Uterus (tissue), 4 donors: Measurements from ENCODE around the gene NOXA1. TPM values are rescaled to one million over a fixed set of nuclear protein-coding genes. Genes with fewer than 3 reads are reported as not detected.
A peak's percentile ranks its signal among the peaks of the same experiment; 100 is the strongest.

Experiments used
- DNase-seq, 2 donors: peaks; one replicate each; pipeline ENCODE4 v3.0.0-alpha.2; 2019 to 2020
- H3K27ac ChIP-seq, 2 donors: fragments of 200-600 bp; sonication (generic); 1 replicate in 1 of 2; 2 replicates in 1 of 2; pipeline ENCODE4 v1.5.1; 2016 to 2018
- H3K27me3 ChIP-seq, 2 donors: fragments of 200-600 bp; sonication (generic); one replicate each; pipeline ENCODE4 v1.5.1; 2018 to 2019; ENCODE audit warnings: control low read depth in 1 of 2
- H3K36me3 ChIP-seq, 2 donors: fragments of 200-600 bp; sonication (generic); one replicate each; pipeline ENCODE4 v1.5.1; 2019; ENCODE audit warnings: control low read depth in 1 of 2
- H3K4me1 ChIP-seq, 2 donors: fragments of 200-600 bp; sonication (generic); one replicate each; pipeline ENCODE4 v1.5.1; 2018 to 2019; ENCODE audit warnings: control low read depth in 1 of 2
- H3K4me3 ChIP-seq, 2 donors: fragments of 200-600 bp; sonication (generic); 1 replicate in 1 of 2; 2 replicates in 1 of 2; pipeline ENCODE4 v1.5.1; 2018 to 2019; ENCODE audit warnings: mild to moderate bottlenecking in 1 of 2
- H3K9me3 ChIP-seq, 2 donors: fragments of 200-600 bp; sonication (generic); one replicate each; pipeline ENCODE4 v1.5.1; 2019; ENCODE audit warnings: control low read depth in 1 of 2
- CTCF ChIP-seq, 4 experiments: fragments of 200-600 bp in 2 of 4; fragments of 450-650 bp in 2 of 4; sonication (generic) in 2 of 4; IDR thresholded peaks; one replicate each; pipeline ENCODE4 v1.5.1; 2016 to 2019; ENCODE audit warnings: antibody characterized with exemption in 4 of 4, mild to moderate bottlenecking in 2 of 4, moderate library complexity in 1 of 4
- POLR2A ChIP-seq, 2 donors: fragments of 450-650 bp; IDR thresholded peaks; one replicate each; pipeline ENCODE4 v1.6.1; 2016; ENCODE audit warnings: antibody characterized with exemption in 2 of 2, mild to moderate bottlenecking in 1 of 2, moderate library complexity in 1 of 2
- intact Hi-C: fragments of 100-400 bp; cut with DNase I; formaldehyde crosslinking; loops from one replicate; pipeline ENCODE4 v1.15.1; 2023; ENCODE audit warnings: low total_unique reads
- total RNA-seq, 4 donors: library from RNA; depleted of rRNA in 3 of 4; stranded (reverse); fragments of >200 nt in 3 of 4; gene quantifications; one replicate each; pipeline versions ENCODE4 v1.1.0 to v1.2.4, GENCODE V29; 2014 to 2023
- donor health status: DM: yes; HTN: yes; CAD: no.

NOXA1 gene
- total RNA-seq, 4 donors from 2014 or later: 0.29 to 13.3 (median 3.4) TPM

DNA sequence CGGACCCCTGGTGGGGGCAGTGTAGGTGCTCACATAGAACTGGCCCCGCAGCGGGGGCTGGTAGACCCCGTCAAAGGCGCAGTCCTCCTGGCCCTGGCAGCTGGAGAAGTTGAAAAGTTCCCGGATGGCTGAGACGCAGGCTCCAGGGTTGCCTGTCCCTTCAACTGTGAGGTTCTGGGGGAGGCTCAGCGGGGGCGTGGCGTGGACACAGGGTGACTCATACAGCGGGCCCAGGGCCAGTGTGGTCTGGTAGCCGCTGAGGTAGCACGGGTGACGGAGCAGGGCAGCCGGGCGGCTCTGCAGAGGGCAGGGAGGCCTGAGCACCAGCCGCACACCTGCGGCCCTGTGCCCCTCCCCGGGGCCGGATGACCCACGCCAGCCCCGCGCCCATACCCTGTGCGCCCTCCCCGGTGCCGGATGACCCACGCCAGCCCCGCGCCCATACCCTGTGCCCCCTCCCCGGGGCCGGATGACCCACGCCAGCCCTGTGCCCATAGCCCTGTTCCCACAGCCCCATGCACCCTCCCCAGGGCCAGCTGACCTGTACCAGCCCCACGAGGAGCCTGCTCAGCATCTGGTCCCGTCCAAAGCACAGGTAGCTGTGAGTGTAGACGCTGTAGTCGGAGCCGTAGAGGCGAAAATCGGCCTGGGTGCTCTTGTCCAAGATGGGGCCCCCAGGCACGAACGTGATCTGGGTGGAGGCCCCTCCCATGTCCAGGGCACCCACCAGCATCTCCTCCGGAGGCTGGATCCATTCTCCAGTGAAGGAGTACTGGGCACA lies 13.0 kb downstream of the NOXA1 start:
- DNase-seq: peak; percentile 84 to 86
- no peaks in the 10 kb centered on the region for H3K9me3 ChIP-seq
- no peaks in the 10 kb centered on the region for H3K36me3 ChIP-seq
- no peak overlapping the region for H3K27ac ChIP-seq
- TF ChIP-seq CTCF (IDR thresholded peaks at IDR 0.05) (no peak), POLR2A (IDR thresholded peaks at IDR 0.05) (peak in 1 of 2 donors; percentile 19)
- intact Hi-C loops: no loop called here
- H3K4me1 ChIP-seq: peaks cover 0 to 5% of the 10 kb centered on the region in 2 donors
- H3K4me3 ChIP-seq: no peak overlapping the region
- H3K27me3 ChIP-seq: no peaks in the 10 kb centered on the region

- Histone ChIP-seq H3K9me3 (no peaks in the 10 kb centered on the region), H3K36me3 (no peaks in the 10 kb centered on the region), H3K27ac (no peak overlapping the region), H3K4me3 (no peak overlapping the region), H3K4me1 (peaks cover 0 to 5% of the 10 kb centered on the region in 2 donors), H3K27me3 (no peaks in the 10 kb centered on the region)
- TF ChIP-seq POLR2A (IDR thresholded peaks at IDR 0.05) (no peak), CTCF (IDR thresholded peaks at IDR 0.05) (no peak)
- intact Hi-C loops: no loop called here
- DNase-seq: no peak
Observed at GRCh38 chr9:137436761-137437600, 13.8 kb downstream of the NOXA1 start.

DNA sequence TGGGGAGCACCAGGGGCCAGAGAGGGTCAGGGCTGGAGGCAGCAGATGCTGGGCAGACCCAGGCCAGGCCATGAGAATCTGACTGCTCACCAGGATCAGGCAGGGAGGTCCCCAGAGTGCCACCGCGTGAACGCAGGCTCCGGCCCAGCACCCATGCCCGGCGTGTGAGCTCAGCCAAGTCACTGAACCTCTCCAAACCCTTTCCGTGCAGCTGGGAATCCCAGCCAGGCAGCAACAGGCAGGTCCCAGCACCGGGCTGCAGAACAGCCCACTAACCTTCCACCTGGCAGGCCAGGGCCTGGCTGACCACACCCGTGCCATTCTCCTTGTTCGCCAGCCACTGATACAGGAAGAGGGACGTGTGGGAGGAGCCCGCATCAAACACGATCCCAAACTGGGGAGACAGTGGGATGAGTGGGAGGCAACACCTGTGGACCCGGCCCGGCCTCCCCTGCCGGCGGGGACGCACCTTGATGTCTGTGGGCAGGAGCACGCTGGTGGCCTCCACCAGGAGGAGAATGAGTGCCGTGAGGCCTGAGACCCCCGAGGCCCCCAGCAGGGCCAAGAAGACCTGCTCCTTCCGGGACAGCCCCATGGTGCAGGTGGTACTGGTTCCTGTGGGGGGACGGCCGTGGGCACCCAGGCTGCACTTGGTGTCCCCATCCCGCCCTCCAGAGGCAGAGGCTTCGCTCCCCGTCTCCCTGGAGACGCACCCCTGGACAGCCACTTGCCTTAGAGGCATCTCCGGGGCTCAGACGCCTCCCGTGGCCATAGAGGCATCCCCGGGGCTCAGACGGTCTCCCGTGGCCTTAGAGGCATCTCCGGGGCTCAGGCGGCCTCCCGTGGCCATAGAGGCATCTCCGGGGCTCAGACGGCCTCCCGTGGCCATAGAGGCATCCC lies 14.7 kb downstream of the NOXA1 start:
- DNase-seq: no peak
- H3K4me1 ChIP-seq: peaks cover 0 to 5% of the 10 kb centered on the region in 2 donors
- no peak overlapping the region for H3K4me3 ChIP-seq
- TF ChIP-seq CTCF (IDR thresholded peaks at IDR 0.05) (no peak), POLR2A (IDR thresholded peaks at IDR 0.05) (no peak)
- H3K27me3 ChIP-seq: peaks cover 0 to 4% of the 10 kb centered on the region in 2 donors
- no peak overlapping the region for H3K27ac ChIP-seq
- intact Hi-C loops: no loop called here
- H3K36me3 ChIP-seq: no peaks in the 10 kb centered on the region
- no peaks in the 10 kb centered on the region for H3K9me3 ChIP-seq

- DNase-seq: no peak
- Histone ChIP-seq H3K27me3 (peaks cover 0 to 5% of the 10 kb centered on the region in 2 donors), H3K36me3 (no peaks in the 10 kb centered on the region), H3K27ac (no peak overlapping the region), H3K4me3 (no peak overlapping the region), H3K4me1 (peaks cover 0 to 5% of the 10 kb centered on the region in 2 donors), H3K9me3 (no peaks in the 10 kb centered on the region)
- intact Hi-C loops: no loop called here
- TF ChIP-seq CTCF (IDR thresholded peaks at IDR 0.05): no peak
- TF ChIP-seq POLR2A (IDR thresholded peaks at IDR 0.05): no peak
Observed at GRCh38 chr9:137438591-137439157, 15.5 kb downstream of the NOXA1 start.
